ENCODE measurements around the gene IFNL4.
"Not testable (repeated sequence)": the region's sequence is repeated elsewhere in the genome, so short reads cannot be mapped to it uniquely, and the experiment has no call there.

The IFNL4 gene

GRCh38 chr19:39248806-39249205 lies at the start of gene IFNL4:
Gene IFNL4 (minus strand): TSS chr19:39248856.
- no peak for FAIRE-seq

DNA sequence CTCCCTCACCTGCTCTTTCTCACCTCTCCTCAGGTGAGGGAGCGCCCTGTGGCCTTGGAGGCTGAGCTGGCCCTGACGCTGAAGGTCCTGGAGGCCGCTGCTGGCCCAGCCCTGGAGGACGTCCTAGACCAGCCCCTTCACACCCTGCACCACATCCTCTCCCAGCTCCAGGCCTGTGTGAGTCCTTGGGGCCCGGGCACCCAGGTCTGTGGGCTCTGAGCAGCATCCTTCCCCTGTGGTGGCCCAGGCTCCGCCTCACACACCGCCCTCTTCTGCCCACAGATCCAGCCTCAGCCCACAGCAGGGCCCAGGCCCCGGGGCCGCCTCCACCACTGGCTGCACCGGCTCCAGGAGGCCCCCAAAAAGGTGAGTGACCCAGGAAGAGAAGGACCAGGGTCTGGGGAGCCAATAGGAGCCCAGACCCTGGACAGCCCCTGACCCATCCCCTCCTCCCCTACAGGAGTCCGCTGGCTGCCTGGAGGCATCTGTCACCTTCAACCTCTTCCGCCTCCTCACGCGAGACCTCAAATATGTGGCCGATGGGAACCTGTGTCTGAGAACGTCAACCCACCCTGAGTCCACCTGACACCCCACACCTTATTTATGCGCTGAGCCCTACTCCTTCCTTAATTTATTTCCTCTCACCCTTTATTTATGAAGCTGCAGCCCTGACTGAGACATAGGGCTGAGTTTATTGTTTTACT lies 49.4 kb upstream of the IFNL4 start:
- FAIRE-seq: no peak

GRCh38 chr19:39296906-39297305 lies 48.2 kb upstream of the IFNL4 start:
- FAIRE-seq: no peak

DNA sequence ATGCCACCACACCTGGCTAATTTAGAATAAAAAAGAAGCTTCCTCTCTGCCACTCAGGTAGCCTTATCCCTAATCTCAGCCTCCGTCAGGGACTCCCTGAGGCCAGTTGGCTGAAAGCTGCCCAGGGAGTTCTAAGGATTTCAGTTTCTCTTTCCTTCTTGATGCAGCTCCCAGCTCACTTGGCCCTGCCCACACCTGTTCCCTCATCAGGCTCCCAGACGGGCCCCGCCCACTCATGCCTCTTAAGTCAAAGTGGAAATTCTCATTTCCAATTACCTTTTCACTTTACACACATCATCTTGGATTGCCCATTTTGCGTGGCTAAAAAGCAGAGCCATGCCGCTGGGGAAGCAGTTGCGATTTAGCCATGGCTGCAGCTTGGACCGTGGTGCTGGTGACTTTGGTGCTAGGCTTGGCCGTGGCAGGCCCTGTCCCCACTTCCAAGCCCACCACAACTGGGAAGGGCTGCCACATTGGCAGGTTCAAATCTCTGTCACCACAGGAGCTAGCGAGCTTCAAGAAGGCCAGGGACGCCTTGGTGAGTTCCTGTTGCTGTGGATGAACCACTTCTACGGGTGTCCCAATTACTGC lies 47.5 kb upstream of the IFNL4 start, which contains the start of gene IFNL1:
IFNL1 (plus strand) TSS at position 353 of the 591 bp plus-strand sequence; CDS start at position 368, 15 bp downstream.
- no peak for FAIRE-seq

DNA sequence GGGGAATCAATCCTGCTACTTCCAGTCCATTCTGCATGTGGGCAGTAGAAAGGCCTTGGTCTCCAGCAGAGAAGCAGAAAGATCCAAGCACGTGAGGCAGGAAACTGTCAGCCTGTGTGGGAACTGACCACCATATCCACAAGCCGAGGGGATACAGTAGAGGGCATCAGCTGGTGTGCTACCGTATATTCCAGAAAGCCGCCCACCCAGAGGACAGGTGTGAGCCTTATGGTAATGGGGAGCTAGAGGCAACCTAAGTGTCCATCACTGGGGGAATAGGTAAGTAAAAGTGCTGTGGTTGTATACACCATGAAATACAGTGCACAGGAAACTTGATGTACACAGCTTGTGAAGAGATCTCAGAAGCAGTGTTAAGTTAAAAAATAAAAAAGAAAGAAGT lies 44.7 kb upstream of the IFNL4 start:
- no peak for FAIRE-seq

GRCh38 chr19:39284032-39284431 lies 35.4 kb upstream of the IFNL4 start:
- FAIRE-seq: no peak

- no peak for FAIRE-seq
Observed at GRCh38 chr19:39282021-39282420, 33.4 kb upstream of the IFNL4 start.

DNA sequence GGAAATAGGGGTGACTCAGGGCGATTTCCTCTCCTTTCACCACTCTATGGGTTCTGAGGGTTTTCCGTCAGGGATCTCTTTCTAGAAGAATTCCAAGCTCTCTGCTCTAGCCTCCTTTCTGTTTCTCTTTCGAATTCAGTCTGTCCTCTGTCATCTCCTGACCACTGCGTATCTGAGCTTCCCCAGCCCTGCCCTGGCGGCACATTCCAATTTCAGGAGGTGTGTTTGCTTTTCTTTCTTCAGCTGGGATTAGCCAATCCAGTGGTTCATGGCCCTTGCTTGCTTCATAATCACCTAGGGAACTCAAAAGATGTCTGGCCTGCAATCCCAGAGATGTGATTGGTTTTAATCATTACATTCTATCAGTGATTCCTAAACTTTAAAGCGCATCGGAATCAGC lies 28.9 kb upstream of the IFNL4 start:
- FAIRE-seq: no peak

DNA sequence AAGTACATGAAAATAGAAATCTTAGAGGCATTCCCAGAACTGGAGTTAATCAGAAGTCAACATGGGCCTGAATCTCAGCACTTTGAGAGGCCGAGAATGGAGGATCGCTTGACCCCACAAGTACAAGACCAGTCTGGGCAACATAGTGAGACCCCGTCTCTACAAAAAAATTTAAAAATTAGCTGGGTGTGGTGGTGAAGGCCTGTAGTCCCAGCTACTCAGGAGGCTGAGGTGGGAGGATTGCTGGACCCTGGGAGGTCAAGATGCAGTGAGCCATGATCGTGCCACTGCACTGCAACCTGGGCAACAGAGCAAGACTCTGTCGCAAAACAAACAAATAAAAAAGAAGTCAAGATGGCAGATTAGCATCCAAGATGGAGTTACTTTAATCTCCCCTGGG lies 28.1 kb upstream of the IFNL4 start:
- no peak for FAIRE-seq

GRCh38 chr19:39275578-39275977 lies 26.9 kb upstream of the IFNL4 start:
- no peak for FAIRE-seq

- not testable (repeated sequence) for FAIRE-seq
Observed at GRCh38 chr19:39273859-39274258, 25.2 kb upstream of the IFNL4 start.

- no peak for FAIRE-seq
Observed at GRCh38 chr19:39270036-39270871, 21.6 kb upstream of the IFNL4 start.

DNA sequence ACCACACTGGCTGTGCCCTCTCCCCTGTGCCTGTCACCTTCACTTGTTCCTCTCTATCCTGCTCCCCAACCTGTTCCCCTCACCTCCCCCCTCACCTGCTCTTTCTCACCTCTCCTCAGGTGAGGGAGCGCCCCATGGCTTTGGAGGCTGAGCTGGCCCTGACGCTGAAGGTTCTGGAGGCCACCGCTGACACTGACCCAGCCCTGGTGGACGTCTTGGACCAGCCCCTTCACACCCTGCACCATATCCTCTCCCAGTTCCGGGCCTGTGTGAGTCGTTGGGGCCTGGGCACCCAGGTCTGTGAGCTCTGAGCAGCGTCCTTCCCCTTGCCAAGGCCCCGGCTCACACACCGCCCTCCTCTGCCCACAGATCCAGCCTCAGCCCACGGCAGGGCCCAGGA lies 20.7 kb upstream of the IFNL4 start:
- FAIRE-seq: not testable (repeated sequence)

- not testable (repeated sequence) for FAIRE-seq
Observed at GRCh38 chr19:39268531-39269223, 20.0 kb upstream of the IFNL4 start.

- FAIRE-seq: not testable (repeated sequence)
Observed at GRCh38 chr19:39268085-39268484, 19.4 kb upstream of the IFNL4 start, which contains the start of gene IFNL2. Gene IFNL2 (plus strand): TSS chr19:39268396. CDS start chr19:39268569, 173 bp downstream.

DNA sequence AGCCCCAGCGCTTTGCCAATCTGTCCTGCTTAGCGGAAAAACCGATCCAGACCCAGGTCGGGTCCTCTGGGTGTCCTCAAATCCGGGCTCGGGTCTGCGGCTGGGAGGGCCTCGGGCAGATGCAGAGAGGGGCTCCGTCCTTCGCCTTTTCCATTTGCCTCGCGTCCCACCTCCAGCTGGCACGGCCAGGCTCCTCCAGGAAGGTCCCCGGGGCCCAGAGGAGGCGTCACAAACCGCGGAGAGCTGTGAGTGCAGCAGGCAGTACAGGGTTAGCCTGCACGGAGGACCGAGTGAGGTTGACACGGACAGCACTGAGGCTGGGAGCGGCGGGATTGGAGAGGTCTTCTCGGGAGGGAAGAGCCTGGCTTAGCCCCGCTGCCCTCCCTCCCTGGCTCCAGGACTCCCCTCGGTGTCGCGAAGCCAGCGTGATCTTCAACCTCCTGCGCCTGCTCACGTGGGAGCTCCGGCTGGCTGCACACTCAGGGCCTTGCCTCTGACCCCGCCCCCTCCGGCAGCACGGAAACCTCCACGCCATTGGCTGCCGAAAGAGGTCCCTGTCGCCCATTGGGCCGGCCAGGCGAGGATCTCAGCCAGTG lies 16.8 kb upstream of the IFNL4 start:
- FAIRE-seq: no peak

GRCh38 chr19:39264306-39265290 lies 15.9 kb upstream of the IFNL4 start:
- FAIRE-seq: no peak

- no peak for FAIRE-seq
Observed at GRCh38 chr19:39263912-39264305, 15.3 kb upstream of the IFNL4 start.

DNA sequence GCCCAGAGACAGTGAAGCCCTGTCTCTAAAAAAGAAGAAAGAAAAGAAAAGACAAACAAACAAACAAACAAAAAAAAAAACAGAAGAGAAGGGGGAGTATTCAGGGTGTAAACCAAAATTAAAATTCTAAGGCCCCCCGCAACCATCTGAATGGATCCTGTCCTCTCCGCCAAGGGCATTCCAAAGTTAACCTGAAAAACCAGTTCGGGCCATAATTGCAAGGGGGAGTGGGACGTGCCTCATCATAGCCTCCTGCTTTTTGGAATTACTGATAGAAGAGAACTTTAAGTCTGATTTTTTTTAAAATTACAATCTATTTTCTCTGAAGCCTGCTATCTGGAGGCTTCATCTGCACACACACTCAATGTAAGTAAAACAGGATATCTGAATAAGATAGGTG lies 13.8 kb upstream of the IFNL4 start:
- no peak for FAIRE-seq

DNA sequence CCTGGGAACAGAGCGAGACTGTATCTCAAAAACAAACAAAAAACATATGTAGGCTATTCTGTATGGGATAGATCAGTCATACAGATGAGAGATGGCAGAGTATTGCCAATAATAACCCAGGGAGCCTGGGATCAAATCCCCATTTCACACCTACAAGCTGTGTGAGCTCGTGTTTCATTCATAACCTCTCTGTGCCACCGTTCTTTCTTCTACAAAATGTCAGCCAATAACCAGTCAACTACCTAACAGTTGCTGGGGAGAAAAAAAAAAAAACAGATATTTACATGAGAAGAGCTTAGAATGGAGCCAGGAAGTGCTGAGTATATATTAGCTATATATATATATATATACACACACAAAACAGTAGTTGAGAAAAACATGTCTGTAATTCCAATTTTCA lies 13.0 kb upstream of the IFNL4 start:
- no peak for FAIRE-seq

- FAIRE-seq: no peak
Observed at GRCh38 chr19:39257227-39257626, 8.6 kb upstream of the IFNL4 start.
